Endothelial cell (in vitro differentiated cells): ENCODE data around the gene HIGD1C. TPM values are rescaled to one million over a fixed set of nuclear protein-coding genes. Genes with fewer than 3 reads are reported as not detected.
A peak's percentile ranks its signal among the peaks of the same experiment; 100 is the strongest.

ENCODE experiments used
- DNase-seq: peaks from one replicate; pipeline ENCODE4 v3.0.0; 2021; ENCODE audit warnings: low spot score
- H3K27ac Mint-ChIP-seq: one replicate; pipeline ENCODE4 v1.8.0; 2021; ENCODE audit warnings: mixed read lengths, inconsistent platforms; ENCODE audit not compliant: unreplicated experiment
- H3K27me3 Mint-ChIP-seq: one replicate; pipeline ENCODE4 v1.8.0; 2021; ENCODE audit warnings: mild to moderate bottlenecking, moderate library complexity, mixed read lengths, inconsistent platforms; ENCODE audit not compliant: unreplicated experiment
- H3K36me3 Mint-ChIP-seq: one replicate; pipeline ENCODE4 v1.8.0; 2021; ENCODE audit warnings: mild to moderate bottlenecking, low read depth, mixed read lengths, inconsistent platforms; ENCODE audit not compliant: unreplicated experiment
- H3K4me1 Mint-ChIP-seq: one replicate; pipeline ENCODE4 v1.8.0; 2021; ENCODE audit warnings: mild to moderate bottlenecking, mixed read lengths, inconsistent platforms; ENCODE audit not compliant: unreplicated experiment
- H3K4me3 Mint-ChIP-seq: one replicate; pipeline ENCODE4 v1.8.0; 2021; ENCODE audit warnings: mild to moderate bottlenecking, mixed read lengths, inconsistent platforms; ENCODE audit not compliant: unreplicated experiment
- H3K9me3 Mint-ChIP-seq: one replicate; pipeline ENCODE4 v1.8.0; 2021; ENCODE audit warnings: mixed read lengths, inconsistent platforms; ENCODE audit not compliant: unreplicated experiment
- total RNA-seq: library from RNA; stranded (reverse); fragmentation: NEBNext Ultra II Directional; extraction: Animal tissue kit (Norgen Biotek cat#: 25700); gene quantifications from one replicate; pipeline ENCODE4 v1.2.1, GENCODE V29; 2021; ENCODE audit not compliant: unreplicated experiment
- TF ChIP-seq, protein P1 (sequence below): fragments of 200-600 bp; sonication (generic); IDR thresholded peaks from one replicate; pipeline ENCODE4 v1.5.0; 2021; ENCODE audit warnings: antibody characterized with exemption; ENCODE audit not compliant: unreplicated experiment

The HIGD1C gene
- total RNA-seq, 1 donor from 2014 or later, result not detected

DNA sequence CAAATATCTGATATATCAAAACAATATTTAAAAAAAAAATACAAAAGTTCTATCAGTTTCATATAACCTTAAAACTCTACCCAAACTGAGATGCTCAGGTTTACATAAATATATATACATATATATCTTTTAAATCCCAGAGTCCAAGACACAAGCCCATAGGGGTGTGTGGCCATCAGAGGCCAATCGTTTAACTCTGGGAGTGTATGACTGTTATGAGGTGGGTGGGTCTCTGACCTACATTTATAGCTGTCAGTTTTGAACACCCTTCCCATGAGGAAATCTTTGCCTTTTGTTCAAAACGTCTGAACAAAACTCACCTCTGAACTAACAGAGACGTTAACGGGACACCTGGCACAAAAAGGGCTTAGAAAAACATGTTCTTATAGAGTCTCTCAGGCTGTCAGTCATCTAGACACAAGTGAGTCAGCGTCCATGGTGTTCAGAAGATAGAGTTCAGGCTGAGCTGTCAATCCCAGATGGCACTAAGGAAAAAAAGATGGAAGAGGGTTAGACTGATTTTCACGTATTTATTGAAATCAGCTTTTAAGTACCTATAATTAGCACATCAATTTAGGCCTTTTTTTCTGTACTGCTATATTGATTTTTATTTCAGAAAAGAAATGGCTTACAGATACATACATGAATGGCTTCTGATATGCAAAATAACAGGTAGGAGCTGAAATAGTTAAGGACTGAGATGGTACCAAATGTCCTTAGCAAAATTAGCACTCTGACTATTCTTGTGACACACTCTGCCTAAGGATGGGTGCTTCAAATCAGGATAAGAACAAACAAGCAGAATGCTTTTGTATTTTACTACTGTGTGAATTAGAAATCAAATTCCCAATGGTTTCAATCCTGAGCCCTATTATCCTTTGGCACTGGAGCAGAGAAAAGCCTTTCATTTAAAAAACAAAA, 29.2 kb downstream of the HIGD1C start:
- no peak overlapping the region for H3K4me3 Mint-ChIP-seq
- peaks cover 9% of the 10 kb centered on the region for H3K4me1 Mint-ChIP-seq
- DNase-seq, result no peak
- no peaks in the 10 kb centered on the region for H3K9me3 Mint-ChIP-seq
- peaks cover 2% of the 10 kb centered on the region for H3K27me3 Mint-ChIP-seq
- TF ChIP-seq, protein P1, sequence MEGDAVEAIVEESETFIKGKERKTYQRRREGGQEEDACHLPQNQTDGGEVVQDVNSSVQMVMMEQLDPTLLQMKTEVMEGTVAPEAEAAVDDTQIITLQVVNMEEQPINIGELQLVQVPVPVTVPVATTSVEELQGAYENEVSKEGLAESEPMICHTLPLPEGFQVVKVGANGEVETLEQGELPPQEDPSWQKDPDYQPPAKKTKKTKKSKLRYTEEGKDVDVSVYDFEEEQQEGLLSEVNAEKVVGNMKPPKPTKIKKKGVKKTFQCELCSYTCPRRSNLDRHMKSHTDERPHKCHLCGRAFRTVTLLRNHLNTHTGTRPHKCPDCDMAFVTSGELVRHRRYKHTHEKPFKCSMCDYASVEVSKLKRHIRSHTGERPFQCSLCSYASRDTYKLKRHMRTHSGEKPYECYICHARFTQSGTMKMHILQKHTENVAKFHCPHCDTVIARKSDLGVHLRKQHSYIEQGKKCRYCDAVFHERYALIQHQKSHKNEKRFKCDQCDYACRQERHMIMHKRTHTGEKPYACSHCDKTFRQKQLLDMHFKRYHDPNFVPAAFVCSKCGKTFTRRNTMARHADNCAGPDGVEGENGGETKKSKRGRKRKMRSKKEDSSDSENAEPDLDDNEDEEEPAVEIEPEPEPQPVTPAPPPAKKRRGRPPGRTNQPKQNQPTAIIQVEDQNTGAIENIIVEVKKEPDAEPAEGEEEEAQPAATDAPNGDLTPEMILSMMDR, result no peak
- no peaks in the 10 kb centered on the region for H3K36me3 Mint-ChIP-seq
- no peak overlapping the region for H3K27ac Mint-ChIP-seq

DNA sequence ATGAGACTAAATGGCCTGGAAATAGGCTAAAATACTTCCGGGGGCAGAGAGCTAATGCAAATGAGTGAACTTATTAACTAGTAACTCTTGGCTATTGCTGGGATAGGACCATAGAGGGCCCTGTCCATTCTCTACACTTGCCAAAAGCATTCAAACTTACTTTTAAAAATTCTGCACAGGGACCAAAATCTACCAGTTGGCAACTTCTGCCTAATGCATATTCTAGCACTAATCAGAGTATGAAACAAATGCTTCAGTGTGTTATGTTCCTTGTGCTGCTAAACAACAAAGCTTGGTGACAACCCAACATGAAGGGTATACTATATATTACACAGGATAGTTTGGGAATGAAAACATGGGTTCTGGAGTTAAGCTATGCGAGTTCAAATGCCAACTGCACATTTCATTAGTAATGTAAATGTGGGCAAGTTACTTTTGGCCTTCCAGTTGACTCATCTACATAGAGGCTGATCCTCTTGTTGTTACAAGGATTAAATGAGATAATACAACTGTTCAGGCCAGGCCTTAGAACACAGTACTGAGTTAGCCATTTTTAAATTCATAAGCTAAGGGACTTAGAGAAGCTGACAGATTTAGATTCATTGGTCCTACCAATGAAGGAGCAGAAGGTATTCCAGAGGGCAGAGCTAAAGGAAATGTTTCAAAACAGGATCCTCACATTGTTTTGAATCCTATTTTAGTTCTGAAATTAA, 32.4 kb downstream of the HIGD1C start:
- Mint-ChIP-seq H3K4me1 (peaks cover 21% of the 10 kb centered on the region), H3K4me3 (no peak overlapping the region), H3K27ac (peak overlapping the region; percentile 15), H3K9me3 (no peaks in the 10 kb centered on the region), H3K27me3 (peaks cover 1% of the 10 kb centered on the region), H3K36me3 (peaks cover 8% of the 10 kb centered on the region)
- TF ChIP-seq, protein P1, result no peak
- no peak for DNase-seq

DNA sequence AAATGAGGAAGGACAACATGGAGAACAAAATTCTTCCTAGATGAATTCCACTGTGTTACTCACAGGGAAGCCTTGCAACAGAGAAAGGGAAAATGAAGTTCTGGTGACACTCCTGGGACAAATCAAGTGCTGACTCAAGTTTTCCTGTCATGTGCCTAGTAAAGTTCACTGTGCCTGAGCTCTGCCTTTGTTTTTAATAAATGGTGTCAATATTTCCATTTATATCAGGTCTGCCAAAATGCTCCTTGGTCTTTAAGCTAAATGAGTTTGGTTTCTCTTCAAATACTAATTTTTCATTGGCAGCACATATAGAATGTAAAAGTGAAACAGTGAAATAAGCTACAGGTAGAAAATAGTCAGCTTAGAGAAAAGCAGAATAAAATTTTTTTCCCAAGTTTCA, 33.0 kb downstream of the HIGD1C start:
- no peaks in the 10 kb centered on the region for H3K9me3 Mint-ChIP-seq
- peak overlapping the region; percentile 15 for H3K27ac Mint-ChIP-seq
- DNase-seq, result no peak
- no peak overlapping the region for H3K4me3 Mint-ChIP-seq
- TF ChIP-seq, protein P1, result no peak
- H3K36me3 Mint-ChIP-seq, result peaks cover 8% of the 10 kb centered on the region
- peaks cover 1% of the 10 kb centered on the region for H3K27me3 Mint-ChIP-seq
- peaks cover 21% of the 10 kb centered on the region for H3K4me1 Mint-ChIP-seq

DNA sequence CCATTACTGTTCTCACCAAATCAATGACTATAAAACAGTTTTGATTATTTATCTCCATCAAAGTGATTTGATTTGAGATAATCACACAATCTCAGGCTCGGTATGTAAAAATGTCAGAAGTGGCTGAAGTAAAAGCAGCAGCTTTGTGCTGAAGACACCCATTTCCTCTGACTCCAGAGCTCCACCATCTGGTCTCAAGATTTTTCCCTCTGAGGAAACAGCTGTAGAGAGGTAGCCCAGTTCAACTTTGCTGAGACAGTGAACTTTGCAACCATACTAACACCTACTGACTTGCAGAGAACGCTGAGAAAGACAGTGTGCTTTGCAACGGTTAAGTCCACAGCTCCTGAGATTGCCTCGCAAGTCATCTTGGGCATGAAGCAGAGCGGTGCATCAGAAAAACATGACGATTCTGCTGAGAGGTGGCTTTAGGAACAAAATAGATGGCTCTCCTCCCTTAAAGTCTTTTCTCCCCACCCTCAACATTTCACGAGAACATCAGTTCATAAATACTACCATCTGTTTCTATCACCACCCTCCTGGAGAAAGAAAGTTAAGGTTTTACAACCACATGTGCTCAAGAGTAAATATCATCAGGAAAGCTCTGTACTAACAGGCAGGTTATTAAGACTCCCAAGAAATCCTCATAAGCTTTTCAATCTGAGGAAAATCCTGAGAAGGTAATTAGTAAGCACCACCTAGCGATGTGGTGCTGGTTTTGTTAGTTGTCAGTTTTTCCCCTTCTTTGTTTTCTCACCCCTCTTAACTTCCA, 34.8 kb downstream of the HIGD1C start:
- Mint-ChIP-seq H3K4me3 (no peak overlapping the region), H3K4me1 (peaks cover 21% of the 10 kb centered on the region), H3K36me3 (peaks cover 25% of the 10 kb centered on the region), H3K27me3 (peaks cover 1% of the 10 kb centered on the region), H3K27ac (no peak overlapping the region), H3K9me3 (no peaks in the 10 kb centered on the region)
- TF ChIP-seq, protein P1, result no peak
- DNase-seq, result peak; percentile 47
